ENCODE data around the gene FAR2. TPM values are rescaled to one million over a fixed set of nuclear protein-coding genes. Genes with fewer than 3 reads are reported as not detected.

Gene FAR2
- total RNA-seq, 1 donor from 2014 or later = 19.5 TPM

DNA sequence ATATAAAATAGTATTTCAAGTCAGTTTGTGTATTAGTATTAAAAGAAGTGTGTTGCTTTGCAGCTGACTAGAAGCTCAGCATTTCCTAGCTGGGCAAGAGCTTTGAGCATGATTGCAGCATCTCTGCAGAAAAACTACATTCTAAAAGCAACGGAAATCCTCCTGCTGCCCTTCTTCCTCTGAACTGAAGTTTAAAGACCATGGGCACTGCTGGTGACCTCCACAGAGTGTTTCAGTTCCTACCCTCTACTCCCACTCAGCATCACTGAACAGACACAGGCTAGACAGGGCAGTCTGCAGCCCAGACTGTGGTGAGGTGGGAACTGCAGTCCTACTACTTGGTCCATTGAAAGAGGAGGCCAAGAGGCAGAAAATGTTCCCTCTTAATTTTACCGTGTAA, 59.0 kb downstream of the FAR2 start:
- Mint-ChIP-seq H3K27me3 (ENCODE audit: insufficient read depth, low read depth) (no peaks in the 10 kb centered on the region), H3K36me3 (no peaks in the 10 kb centered on the region), H3K4me1 (no peaks in the 10 kb centered on the region), H3K4me3 (no peak overlapping the region), H3K27ac (no peak overlapping the region), H3K9me3 (no peaks in the 10 kb centered on the region)
- Histone ChIP-seq H4K20me1 (ENCODE audit: low read depth) (no peaks in the 10 kb centered on the region), H3K4me3 (no peak overlapping the region), H3K4me1 (no peaks in the 10 kb centered on the region), H3K4me2 (no peak overlapping the region), H3K9me3 (ENCODE audit: low read depth) (no peaks in the 10 kb centered on the region), H3F3A (ENCODE audit: low read depth) (no peaks in the 10 kb centered on the region), H3K36me3 (no peaks in the 10 kb centered on the region), H3K27me3 (no peaks in the 10 kb centered on the region), H3K27ac (no peak overlapping the region), H3K9ac (no peak overlapping the region), H2AFZ (replicated peaks) (no peak overlapping the region), H3K79me2 (ENCODE audit: low read depth) (no peaks in the 10 kb centered on the region)
- TF ChIP-seq EZH2phosphoT487 (IDR thresholded peaks at IDR 0.05) (no peak), EZH2 (IDR thresholded peaks at IDR 0.05) (no peak), CTCF (IDR thresholded peaks at IDR 0.05) (no peak)
- no peak for DNase-seq (ENCODE audit: low spot score)

DNA sequence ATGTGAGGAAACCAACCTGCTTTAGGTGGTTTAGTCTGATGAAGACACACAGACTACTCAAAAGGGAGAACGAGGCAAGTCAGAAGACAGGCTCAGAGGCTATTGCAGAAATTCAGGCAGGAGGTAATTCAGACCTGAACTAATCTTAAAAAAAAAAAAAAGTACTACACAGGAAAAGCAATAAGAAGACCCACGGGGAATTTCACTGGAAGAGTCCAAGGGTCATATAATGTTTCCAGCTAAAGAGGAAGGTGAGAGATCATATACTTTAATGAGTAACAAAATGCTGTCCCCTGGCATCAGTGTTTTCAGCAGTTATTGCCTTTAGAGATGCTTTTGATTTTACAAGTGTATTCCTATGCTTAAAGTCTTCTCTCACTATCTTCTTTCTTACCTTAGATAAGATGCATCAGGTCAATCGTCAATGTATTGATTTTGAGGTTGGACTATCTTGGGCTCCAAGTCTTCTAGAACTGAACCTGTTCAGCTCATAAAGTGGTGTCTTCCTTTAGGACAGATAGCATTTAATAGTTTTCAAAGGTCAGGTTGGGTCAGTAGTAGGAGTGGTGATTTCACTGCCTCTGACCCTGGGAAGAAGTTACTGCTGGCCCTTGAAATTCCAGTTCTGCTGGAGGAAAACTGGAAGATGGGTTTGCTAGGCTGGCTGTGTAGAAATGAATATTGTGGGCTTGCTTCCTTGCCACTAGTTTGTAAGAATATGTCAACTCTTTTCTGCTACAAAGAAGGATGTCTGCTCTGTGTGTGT, 60.0 kb downstream of the FAR2 start:
- no peaks in the 10 kb centered on the region for H3K9me3 ChIP-seq (ENCODE audit: low read depth)
- H3K36me3 Mint-ChIP-seq = no peaks in the 10 kb centered on the region
- no peak overlapping the region for H3K4me2 ChIP-seq
- no peak overlapping the region for H3K4me3 Mint-ChIP-seq
- H3K4me1 Mint-ChIP-seq = no peaks in the 10 kb centered on the region
- no peaks in the 10 kb centered on the region for H3K79me2 ChIP-seq (ENCODE audit: low read depth)
- H3K9me3 Mint-ChIP-seq = no peaks in the 10 kb centered on the region
- no peak overlapping the region for H3K9ac ChIP-seq
- H4K20me1 ChIP-seq (ENCODE audit: low read depth) = no peaks in the 10 kb centered on the region
- H2AFZ ChIP-seq (replicated peaks) = no peak overlapping the region
- no peak for DNase-seq (ENCODE audit: low spot score)
- no peaks in the 10 kb centered on the region for H3K36me3 ChIP-seq
- H3K27me3 Mint-ChIP-seq (ENCODE audit: insufficient read depth, low read depth) = no peaks in the 10 kb centered on the region
- TF ChIP-seq EZH2phosphoT487 (IDR thresholded peaks at IDR 0.05) = no peak
- no peak for TF ChIP-seq CTCF (IDR thresholded peaks at IDR 0.05)
- TF ChIP-seq EZH2 (IDR thresholded peaks at IDR 0.05) = no peak
- H3K4me1 ChIP-seq = no peaks in the 10 kb centered on the region
- H3F3A ChIP-seq (ENCODE audit: low read depth) = no peaks in the 10 kb centered on the region
- H3K4me3 ChIP-seq = no peak overlapping the region
- H3K27ac Mint-ChIP-seq = no peak overlapping the region
- H3K27ac ChIP-seq = no peak overlapping the region
- H3K27me3 ChIP-seq = no peaks in the 10 kb centered on the region

DNA sequence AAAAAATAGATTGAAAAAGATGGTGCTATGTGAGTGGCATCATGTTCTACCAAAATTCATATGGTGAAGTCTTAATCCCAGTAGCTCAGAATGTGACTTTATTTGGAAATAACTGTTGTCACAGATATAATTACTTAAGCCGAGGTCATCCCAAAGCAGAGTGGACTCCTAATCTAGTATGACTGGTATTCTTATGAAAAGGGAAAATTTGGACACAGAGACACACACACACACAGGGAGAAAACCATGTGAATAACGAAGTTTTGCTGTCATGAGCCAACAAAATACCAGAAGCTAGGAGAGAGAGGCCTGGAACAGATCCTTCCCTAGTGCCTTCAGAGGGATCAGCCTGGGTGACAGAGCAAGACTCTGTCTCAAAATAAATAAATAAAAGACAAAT, 62.6 kb downstream of the FAR2 start:
- Histone ChIP-seq H3K79me2 (ENCODE audit: low read depth) (no peaks in the 10 kb centered on the region), H4K20me1 (ENCODE audit: low read depth) (no peaks in the 10 kb centered on the region), H2AFZ (replicated peaks) (no peak overlapping the region), H3K9ac (no peak overlapping the region), H3F3A (ENCODE audit: low read depth) (no peaks in the 10 kb centered on the region), H3K27ac (no peak overlapping the region), H3K36me3 (no peaks in the 10 kb centered on the region), H3K4me2 (no peak overlapping the region), H3K9me3 (ENCODE audit: low read depth) (no peaks in the 10 kb centered on the region), H3K4me1 (no peaks in the 10 kb centered on the region), H3K4me3 (no peak overlapping the region), H3K27me3 (no peaks in the 10 kb centered on the region)
- no peaks in the 10 kb centered on the region for H3K9me3 Mint-ChIP-seq
- no peak for DNase-seq (ENCODE audit: low spot score)
- no peaks in the 10 kb centered on the region for H3K36me3 Mint-ChIP-seq
- TF ChIP-seq EZH2phosphoT487 (IDR thresholded peaks at IDR 0.05) (no peak), EZH2 (IDR thresholded peaks at IDR 0.05) (no peak), CTCF (IDR thresholded peaks at IDR 0.05) (no peak)
- no peaks in the 10 kb centered on the region for H3K4me1 Mint-ChIP-seq
- peaks cover 4% of the 10 kb centered on the region for H3K27me3 Mint-ChIP-seq (ENCODE audit: insufficient read depth, low read depth)
- H3K27ac Mint-ChIP-seq = no peak overlapping the region
- H3K4me3 Mint-ChIP-seq = no peak overlapping the region

Data from neural progenitor cell (in vitro differentiated cells).